NCI-H146 treated with DMSO at 0.1 percent for 48 hours (cell line): ENCODE measurements around the gene EPHB1.
"Not testable (repeated sequence)": the region's sequence is repeated elsewhere in the genome, so short reads cannot be mapped to it uniquely, and the experiment has no call there.

Experiments
- DNase-seq: peaks from one replicate; lab custom pipeline; 2025; ENCODE audit not compliant: unreplicated experiment; lab: John Stamatoyannopoulos, UW

Gene EPHB1

DNA sequence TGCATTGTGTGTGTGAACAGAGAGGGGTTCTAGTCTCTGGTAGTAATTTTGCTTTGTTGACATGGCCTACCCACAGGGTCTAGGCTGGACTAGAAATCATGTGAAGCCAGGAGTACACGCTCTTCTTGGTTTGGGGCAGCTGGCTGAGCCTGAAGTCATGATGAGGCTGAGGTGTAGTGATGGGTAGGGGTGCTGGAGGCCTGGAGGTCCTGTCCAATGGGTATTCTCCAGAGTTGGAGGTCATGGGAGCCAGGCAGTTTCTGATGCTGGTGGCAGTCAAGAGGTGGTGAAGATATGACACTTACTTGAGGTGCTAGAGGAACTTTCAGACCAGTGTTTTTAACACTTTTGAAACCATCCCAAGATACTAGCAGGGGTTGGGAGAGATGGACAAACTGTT lies 18.5 kb upstream of the EPHB1 start:
- DNase-seq = no peak

DNA sequence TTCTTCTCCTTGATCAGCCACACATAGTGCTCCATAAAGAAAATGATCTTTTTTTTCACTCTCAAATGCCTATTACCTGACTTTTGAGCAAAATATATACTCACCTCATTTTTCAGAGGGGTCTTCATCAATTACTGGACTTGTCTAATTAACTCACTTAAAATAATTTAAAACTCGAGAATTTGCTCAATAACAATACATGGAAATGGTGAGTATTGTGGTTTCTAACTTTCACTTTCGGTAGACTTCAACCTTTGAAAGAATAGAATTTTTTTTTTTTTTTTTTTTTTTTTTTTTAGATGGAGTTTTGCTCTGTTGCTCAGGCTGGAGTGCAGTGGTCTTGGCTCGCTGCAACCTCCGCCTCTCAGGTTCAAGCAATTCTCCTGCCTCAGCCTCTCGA lies 17.7 kb upstream of the EPHB1 start:
- DNase-seq = no peak

DNA sequence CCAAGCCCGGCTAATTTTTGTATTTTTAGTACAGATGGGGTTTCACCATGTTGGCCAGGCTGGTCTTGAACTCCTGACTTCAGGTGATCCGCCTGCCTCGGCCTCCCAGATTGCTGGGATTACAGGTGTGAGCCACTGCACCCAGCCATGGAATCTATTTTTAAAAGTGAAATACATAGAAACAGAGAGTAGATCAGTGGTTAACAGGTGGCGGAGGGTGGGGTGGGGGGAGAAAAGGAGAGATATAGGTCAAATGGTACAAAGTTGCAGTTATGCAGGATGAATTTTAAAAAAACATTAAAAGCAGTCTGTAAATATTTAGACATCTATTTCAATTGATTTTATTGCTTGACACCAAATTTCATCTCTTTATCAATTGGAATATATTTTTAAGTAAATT lies 6.8 kb upstream of the EPHB1 start:
- not testable (repeated sequence) for DNase-seq

DNA sequence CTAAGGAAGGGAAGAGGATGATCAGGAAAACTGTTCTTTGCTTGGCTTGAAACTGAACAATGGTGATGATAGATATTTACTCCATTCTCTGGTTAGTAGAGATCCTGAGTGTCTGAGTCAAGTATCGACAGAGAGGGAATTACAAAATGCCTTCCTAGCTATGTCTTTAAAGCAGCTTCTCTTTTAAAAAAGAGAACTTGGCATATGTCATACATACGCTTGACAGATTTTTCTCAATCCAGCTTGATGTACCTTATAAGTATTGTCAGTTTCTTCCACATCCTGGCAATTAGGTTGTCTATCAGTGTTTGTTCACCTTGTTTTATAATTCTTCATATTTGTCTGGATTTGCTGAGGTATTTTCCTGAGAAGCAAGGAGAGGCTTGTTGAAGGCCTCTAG lies 5.0 kb upstream of the EPHB1 start:
- no peak for DNase-seq

DNA sequence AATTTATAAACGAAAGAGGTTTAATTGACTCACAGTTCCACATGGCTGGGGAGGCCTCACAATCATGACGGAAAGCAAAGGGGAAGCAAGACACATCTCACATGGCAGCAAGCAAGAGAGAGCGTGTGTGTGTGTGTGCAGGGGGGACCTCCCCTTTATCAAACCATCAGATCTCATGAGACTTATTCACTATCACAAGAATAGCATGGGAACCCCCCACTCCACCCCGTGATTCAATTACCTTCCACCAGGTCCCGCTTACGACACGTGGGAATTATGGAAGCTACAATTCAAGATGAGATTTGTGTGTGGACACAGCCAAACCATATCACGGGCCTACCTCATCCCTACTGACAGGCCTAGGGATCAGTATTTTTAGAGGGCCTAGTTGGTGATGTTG lies 3.1 kb upstream of the EPHB1 start:
- no peak for DNase-seq

DNA sequence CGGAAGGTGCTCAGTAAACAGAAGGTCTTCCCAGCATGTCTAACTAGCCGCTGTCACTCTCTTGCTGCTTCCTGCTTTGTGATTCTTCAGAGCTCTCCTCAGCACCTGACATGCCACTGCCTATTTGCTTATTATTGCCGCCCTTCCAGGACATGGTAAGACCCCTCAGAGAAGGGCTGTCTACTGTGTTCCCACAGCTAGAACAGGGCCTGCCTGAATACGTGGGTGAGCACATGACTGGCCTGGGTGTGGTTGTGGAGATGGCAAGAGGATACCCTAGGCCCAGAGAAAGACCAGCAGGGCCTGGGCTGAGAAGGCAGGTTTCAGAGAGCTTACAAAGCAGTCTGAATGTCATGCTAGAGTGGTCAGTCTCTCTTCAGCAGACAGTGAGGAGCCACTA lies 2.4 kb upstream of the EPHB1 start:
- DNase-seq = no peak

DNA sequence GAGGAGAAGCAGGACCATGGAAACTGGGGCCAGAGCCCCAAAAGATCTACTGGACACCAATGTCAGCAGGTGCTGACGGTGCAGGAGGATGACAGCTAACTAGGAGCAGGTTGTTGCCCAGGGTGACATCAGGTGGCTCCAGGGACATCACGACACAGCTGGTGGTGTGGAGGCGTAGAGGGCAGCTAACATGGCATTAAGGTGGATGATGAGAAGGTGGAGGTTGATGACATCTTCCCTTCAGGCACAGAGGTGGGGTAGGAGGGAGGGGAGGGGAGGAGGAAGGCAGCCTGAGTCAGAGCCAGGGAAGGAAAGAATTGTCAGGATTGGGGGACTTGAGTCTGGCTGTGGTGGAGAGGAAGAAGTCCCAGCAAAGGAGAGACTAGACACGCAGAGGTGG lies 1.5 kb upstream of the EPHB1 start:
- no peak for DNase-seq

DNA sequence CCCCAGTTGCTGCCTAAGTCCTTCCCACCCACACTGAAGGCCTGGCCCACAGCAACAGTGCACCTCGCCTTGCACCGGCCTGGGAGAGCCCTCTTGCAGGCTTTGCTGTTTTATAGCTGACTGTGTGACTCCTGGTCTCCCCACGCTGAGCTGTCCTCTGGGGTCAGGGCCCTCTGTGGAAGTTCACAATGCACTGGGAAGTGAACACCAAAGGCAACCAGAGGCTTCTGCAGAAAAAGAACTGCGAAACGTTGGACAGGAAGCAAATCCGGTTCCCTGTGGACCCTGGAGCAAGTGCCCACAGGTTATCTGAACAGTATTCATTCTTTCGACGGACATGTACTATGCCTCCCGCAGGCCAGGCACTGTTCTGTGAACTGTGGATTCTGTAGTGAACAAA lies 737 bp upstream of the EPHB1 start:
- DNase-seq = no peak

DNA sequence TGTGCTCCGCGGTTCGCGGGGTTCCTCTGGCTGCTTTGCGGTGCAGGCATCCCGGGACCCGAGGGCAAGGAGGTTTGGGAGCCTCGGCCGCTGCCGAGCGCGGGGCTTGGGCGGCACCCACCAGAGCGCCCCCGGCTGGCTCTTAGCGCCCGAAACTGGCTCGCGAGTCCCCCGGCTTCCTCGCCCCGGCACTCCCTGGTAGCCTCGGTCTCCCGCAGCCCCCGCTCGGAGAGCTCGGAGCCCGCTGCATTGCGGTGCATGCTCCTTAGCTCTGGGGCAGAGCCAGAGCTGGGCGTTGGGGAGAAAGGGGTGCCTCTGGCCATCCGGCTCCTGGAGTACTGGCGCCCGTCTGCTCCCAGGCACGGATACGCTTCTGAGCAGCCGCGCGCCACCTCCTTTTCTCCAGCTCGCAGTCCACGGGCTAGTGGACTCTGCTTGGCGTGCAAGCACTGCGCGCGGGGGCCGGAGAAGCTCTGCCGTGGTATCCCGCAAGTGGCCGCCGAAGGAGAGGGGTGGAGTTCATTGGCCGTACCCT lies 753 bp downstream of the EPHB1 start:
- DNase-seq = peak; percentile 44

DNA sequence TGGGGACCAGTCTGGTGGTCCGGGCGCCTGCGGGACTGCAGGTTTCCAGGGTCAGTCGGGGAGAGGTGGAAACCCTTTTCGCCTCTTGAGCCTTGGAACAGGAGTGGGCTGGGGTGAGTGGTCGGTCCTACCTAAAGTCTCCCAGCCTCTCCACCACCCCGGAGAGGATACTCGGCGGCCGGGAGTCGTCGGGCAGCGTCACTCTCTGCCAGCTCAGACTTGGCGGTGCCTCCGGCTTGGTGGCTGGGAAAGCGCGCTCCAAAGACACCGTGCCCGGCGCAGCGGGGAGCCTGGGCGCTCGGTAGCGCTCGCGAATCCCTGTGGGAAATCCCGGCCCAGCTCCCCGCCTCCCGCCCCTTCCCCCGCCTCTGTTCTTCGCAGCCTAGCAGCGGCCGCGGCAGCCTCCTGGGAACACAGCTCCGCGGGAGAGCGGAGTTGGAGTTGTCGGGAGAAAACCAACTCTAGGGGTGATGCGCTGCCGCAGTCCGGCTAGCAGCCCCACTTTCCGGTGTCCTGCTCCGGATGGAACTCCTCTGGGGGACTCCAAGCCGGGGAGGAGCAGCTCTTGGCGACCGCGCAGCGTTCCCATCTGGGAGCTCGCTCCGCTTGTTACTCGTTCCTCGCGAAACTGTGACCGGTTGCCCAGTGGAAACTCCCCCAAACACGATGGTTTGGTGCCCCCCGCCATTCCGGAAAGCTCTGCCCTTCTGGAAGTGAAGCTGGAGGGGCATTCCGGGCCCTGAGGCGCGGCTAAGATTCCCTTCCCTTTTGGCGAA lies 1.4 kb downstream of the EPHB1 start:
- peak; percentile 54 for DNase-seq

DNA sequence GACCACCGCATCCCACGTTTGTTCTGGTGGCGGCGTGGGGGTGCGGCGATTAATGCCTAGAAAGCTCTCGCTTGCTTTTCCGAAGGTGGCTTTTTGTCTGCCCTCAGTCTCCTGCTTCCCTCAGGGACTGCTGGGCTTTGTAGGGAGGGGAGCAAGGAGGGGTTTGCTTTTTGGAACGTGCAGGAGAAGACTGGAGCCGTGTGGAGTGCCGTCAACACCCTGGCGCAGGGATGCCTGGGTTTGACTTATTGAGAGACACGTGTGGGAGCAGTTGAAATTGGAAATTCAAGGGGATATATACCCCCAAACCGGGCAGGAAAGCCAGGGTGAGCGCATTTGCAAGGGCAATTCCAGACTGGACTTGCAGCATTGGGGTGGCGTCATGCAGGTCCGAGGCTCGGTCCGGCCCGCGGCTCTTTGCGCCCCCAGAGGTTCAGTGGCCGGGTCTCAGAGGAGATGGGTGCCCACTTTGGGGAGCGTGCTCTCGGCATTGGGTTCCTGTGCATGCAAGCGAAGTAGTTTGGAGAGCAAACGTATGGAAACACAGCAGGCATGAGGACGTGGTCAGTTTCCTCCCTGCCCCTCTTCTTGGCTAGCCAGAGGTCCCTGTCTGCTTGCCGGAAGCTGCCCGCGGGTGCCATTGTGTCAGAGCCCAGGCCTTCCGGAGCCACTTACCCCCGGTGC lies 2.1 kb downstream of the EPHB1 start:
- no peak for DNase-seq

DNA sequence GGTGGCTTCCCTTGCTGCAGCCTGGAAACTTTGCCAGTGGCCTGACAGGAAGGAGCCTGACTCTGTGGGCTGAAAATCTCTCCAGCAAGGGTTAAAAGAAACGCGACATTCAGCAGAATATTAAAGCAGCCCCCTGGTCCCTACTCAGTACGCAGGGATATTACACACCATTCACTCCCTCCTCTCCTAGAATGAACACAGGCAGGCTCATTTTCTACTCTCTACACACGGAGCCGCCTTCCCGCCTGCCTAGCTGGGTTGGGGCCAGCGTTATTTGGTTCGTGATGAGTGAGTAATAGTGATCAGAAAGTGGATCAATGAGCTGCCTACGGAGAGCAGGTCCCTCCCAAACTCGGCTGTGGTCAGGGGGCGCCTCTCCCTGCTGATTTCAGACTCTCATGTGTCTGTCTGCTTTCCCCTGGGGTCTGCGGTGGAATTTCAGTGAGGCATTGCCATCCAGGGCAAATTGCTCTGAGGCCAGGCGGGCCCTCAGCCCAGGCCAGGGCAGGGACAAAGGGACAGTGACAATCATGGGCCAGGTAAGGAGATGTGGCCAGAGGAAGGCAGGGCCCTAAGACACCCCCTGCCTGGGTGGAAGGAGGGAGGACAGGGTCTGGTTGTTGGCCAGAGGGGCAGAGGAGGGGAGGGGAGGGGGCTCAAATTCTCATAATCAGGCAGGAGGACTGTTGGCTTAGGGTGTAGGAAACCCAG lies 2.8 kb downstream of the EPHB1 start:
- no peak for DNase-seq

DNA sequence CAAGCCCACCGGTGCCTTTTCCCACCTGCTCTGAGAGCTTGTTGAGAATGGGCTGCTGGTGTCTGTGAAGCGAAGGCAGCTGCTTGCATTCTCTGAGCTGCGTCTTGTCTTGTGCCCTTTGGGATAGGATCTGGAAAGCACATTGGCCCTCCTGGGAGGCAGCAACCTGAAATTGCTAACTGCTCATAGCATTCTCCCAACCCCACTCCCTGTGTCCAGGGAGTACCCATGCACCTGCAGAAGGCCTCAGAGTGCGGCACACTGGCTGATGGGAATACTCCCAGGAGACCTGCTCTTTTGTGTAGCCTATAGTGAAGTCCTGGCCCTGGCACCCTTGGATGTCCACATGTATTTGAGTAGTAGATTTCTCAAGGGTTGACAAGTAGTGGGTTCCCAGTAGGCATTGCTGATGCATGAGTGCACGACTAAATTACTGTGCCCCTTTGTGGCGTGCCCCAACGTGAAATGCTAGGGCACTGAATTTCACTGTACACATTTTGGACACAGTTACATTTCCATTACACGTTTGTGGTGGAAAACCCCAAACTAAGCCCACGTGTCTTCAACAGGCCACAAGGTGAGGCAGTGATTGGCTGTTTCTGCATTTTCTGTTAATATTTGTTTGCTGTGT lies 3.7 kb downstream of the EPHB1 start:
- no peak for DNase-seq

DNA sequence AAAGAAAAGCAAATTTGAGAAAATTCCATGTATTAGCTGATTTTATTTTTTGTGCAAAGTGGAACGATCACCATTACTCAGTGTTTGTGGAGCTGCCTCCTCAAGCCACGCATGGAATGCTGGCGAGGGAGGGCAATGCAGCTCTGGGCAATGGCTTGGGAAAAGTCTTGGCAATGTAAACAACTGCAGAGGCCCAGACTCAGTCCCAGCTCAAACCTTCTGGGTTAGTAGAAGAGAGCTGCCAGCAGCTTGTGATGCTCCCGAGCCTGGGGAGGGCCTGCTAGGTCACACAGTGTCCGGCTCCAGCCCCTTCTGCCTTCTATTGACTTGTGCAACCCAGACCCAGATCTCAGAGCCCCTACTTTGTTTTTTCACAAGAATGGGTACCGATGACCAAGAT lies 4.3 kb downstream of the EPHB1 start:
- no peak for DNase-seq

DNA sequence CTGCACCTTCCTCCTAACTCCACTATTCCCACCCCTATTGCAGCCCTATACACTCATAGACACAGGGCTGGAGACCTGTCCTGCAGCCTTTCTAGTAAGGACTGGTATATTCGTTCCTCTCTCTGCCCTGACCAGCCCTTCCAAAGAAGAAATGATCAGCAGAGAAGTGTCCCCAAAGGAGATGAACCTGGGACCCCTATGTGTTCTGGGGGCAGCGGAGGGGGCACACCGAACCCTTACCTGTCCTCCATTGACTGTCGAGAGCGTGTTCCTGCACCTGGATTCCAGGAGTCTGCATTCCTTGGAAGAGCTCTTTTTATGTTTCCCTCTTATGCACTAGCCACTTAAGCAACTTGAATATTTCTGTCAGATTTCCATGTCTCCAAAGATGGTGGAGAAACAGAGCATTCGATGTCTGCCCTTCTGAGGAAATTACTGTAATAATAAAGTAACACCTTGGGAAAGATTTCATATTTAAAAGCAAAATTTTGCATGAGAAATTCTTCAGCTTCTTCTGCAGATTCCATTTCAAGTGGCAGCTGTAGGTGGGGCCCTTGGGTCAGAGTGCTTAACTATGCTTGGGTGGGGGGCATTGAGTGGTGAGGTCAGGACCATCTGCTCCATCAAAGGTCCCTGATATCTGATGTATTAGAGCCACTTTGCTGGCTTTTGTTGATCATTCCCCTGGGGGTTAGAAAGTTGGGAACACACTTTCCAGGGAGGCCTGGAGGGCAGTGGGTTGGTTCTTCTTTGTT lies 6.3 kb downstream of the EPHB1 start:
- DNase-seq = no peak

DNA sequence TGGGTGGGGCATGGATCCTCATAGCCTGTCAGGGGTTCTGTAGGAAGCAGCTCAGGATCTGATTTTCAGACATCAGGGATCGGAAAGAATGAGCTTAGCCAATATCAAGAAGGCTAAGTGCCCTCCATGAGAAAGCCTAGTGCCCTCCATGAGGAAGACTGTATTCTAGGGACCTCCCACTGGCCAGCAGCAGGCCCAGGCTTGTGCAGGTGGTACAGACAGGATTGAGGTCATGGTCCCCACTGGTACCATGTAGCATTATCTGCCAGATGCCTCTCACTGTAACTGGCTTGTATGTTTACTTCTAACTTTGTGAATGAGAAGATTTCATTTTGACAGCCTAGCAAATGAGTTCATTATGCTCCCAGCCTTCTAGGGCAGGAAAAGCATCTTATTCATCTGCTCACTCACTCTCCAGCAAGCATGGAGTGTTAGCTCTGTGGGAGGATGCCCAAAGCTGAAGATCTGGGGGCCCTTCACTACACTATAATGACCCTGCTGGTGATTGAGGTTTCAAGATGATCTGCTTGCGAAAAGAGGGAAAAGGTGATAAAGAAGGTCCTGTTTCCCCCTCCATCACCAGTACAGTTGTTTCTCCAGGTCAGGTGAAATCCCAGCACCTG lies 7.5 kb downstream of the EPHB1 start:
- DNase-seq = peak; percentile 74

DNA sequence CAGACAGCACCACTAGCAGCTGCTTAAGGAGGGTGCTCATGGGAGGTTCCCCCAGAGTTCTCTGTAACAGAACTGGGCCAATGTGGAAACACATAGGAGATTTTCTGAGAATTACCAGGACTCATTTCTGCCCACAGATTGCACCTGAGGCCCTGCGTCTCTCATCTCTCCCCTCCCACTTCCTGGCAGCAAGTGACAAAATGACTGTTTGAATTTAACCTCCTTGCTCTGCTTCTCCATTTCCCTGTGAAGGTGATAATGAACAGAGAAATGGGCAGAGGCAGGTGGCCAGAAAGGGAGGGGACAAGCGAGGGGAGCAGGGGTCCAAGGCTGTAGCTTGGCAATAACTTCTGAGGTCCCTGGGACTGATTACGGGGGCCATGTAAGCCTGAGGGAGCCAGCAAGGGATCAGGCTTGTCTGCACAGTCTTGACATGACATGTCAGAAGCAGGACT lies 8.0 kb downstream of the EPHB1 start:
- DNase-seq = no peak

DNA sequence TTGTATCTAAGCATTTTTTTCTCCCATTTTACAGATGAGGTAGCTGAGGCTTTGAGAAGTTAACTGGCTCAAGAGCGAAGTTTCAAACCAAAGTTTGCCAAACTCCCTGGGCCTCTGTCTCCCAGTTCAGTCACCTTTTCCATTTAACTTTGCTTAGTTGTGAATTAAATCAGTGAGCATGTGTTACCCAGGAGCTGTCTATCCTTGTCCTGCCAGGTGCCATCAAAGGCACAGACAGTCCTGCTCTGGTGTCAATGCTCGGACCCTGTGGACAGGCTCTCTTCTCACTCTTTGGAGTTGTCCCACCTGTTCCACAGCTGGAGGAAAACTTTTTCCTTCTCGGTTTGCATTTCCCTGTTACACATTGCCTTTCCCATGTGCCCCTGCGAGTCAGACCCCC lies 8.6 kb downstream of the EPHB1 start:
- no peak for DNase-seq

DNA sequence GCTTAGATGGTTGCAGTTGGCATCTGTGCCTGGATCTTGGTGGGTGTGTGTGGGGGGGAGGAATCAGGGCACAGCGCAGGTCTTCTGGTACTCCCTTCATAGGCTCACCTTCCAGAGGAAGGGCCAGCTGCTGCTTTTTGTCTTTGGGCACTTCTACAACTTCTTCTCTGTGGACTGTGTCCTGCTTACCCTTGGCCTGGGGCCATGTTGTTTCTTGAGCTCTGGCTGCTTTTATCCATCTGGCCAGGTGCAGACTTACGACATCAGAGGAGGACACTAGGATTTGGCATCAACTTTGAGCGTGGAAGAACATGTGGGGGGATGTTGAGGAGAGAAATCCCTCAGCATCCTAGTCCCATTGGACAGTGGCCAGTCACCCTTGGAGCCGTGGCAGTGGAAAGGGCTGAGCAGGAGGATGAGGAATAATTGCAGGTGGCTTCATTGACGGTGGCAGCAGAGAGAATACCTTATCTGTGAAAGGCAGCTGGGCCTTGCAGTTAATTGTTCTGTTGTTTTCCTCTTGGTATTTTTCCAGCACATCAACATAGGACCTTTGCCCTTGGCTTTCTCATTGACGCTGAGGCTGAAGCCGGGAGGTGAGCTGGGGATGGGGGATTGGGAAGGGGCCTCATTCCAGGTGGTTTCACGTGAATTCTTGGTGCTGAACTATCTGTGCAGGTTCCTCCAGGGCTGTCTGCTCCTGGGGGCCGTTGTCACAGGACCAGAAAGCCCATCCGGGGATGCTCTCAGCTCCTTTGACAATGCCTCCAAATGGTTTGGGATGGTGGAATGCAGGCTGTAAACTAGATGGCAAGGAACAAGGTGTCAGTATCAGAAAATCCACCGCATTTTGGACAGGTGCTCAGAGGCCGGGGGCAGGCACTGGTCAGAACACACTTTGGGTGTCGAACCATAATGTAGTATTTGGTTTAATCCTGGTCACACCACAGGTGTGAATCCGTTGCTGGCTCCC lies 9.7 kb downstream of the EPHB1 start:
- peak; percentile 99 for DNase-seq
